ENCODE measurements around the gene RTEL1. TPM values are rescaled to one million over a fixed set of nuclear protein-coding genes. Genes with fewer than 3 reads are reported as not detected.
"Not testable (repeated sequence)": the region's sequence is repeated elsewhere in the genome, so short reads cannot be mapped to it uniquely, and the experiment has no call there.

Gene RTEL1
- total RNA-seq, 1 donor from 2014 or later: 8.2 TPM

- DNase-seq (ENCODE audit: low spot score in 2 of 2): peak; percentile 87 to 98
- no peak for FAIRE-seq
Observed at GRCh38 chr20:63626424-63627128, 31.5 kb upstream of the RTEL1 start, which contains the start of gene GMEB2. TSS of gene GMEB2 (minus strand) at chr20:63627101. CDS start at chr20:63619397, 7,704 bp downstream.

- FAIRE-seq (no peak), DNase-seq (ENCODE audit: low spot score in 2 of 2) (peak; percentile 97 to 99)
Observed at GRCh38 chr20:63627129-63627750, 30.9 kb upstream of the RTEL1 start.

DNA sequence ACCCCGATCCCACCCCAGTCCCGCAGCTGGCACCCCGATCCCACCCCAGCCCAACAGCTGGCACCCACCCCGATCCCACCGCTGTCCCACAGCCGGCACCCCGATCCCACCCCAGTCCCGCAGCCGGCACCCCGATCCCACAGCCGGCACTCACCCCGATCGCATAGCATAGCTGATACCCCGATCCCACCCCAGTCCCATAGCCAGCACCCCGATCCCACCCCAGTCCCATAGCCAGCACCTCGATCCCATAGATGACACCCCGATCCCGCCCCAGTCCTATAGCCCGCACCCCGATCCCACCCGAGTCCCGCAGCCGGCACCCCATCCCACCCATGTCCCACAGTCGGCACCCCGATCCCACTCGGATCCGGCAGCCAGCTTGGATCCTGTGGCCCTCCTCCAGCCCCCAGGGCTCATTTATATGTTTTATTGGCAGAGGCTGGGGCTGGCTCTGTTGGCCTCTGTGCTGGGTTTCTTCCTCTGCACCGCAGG lies 30.3 kb upstream of the RTEL1 start:
- DNase-seq (ENCODE audit: low spot score in 2 of 2): no peak
- no peak for FAIRE-seq

GRCh38 chr20:63628246-63628975 lies 29.7 kb upstream of the RTEL1 start:
- DNase-seq (ENCODE audit: low spot score in 2 of 2): no peak
- no peak for FAIRE-seq

- not testable (repeated sequence) for FAIRE-seq; DNase-seq (ENCODE audit: low spot score in 2 of 2)
Observed at GRCh38 chr20:63630956-63631355, 27.2 kb upstream of the RTEL1 start.

- FAIRE-seq; DNase-seq (ENCODE audit: low spot score in 2 of 2): not testable (repeated sequence)
Observed at GRCh38 chr20:63631426-63631825, 26.7 kb upstream of the RTEL1 start.

- DNase-seq (ENCODE audit: low spot score in 2 of 2) (no peak), FAIRE-seq (no peak)
Observed at GRCh38 chr20:63633732-63634131, 24.4 kb upstream of the RTEL1 start.

GRCh38 chr20:63635431-63636141 lies 22.5 kb upstream of the RTEL1 start:
- DNase-seq (ENCODE audit: low spot score in 2 of 2) (no peak), FAIRE-seq (no peak)

DNA sequence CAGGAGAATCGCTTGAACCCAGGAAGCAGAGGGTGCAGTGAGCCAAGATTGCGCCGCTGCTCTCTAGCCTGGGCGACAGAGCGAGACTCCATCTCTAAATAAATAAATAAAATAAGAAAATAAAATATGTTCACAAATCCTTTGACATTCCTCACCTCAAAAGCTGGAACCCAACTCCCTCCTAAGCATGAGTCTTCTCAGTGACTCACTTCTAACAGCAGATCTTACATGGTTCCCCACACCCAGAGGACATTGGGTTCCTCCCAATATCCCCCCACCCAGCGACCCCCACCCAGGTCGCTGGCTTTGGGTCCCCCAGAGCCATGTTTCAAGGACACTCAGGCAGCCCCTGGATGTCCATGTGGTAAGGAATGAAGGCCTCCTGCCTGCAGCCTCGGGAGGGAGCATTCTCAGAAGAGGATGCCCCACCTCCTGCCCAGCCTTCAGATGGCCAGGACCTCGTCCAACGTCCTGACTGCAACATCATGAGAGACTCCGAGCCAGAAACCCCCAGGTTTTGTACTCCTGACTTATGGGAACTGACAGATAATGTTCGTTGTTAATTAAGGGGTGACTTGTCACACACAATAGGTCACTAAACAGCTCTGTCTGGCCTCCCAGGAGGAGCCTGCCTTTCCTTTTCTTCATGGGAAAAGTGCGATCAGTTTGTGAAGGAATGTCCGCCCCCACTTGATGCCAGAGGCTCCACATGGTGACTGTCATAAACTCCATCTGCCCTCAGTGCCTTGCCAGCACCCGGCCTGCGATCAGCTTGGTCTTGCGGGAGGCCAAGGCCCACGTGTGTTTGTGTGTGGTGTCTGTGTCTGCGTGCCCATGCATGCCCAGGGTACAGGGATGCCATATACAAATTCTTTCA lies 21.1 kb upstream of the RTEL1 start:
- no peak for DNase-seq (ENCODE audit: low spot score in 2 of 2)
- FAIRE-seq: no peak

DNA sequence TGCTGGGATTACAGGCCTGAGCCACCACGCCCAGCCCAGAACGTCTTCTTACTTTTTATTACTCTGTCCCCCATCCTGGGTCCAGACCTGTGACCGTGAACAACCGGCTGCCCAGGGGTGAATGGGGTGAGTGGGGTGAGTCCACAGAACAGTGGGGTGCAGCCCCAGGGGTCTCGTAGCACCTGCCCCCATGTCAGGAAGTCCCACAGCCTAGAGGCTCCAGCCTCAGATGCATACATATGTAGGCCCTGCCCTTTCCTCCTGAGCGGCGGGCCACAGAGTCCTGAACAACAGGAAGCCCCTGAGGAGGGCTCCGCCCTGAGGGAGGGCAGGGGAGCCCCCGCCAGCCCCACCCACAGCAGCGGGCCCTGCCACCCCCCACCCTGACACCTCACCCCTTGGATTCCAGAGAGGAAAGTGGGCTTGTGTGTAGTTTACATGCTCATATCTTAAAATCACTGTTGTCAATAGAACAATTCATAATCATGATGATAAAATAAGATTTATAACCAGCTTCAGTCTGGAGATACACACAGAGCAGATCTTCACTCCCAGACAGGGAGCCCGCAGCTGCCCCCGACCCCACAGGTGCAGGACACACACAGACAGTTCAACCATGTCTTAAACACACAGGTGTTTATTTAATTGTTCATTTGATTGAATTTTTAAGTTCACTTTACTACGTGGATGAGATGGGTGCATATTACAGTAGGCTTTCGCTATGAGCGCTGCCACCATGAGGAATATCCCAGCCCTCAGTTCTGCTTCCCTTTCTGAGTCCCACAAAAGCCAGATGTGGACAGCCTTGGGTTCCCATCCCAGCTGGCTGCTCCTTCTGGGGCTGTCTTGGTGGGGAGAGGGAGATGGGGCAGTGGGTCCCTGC lies 18.8 kb upstream of the RTEL1 start:
- DNase-seq (ENCODE audit: low spot score in 2 of 2) (no peak), FAIRE-seq (no peak)

DNA sequence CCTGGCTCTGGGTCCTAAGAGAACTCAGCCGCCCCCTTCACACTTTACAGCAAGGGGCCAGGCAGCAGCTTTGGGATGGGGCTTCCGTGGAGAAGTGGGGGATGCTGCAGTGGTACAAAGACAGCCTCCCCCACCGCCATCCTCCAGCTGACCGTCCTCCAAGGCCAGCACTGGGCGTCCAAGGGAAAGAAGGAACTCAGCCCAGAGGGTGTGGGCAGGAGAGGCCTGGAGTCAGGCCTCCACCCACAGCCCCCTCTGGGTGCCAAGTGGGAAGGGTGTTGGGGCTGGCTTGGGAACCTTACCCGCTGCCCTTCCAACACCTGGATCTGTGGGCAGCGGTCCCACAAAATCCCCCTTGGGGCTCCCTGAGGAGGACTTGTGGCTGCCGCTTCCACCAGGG lies 18.0 kb upstream of the RTEL1 start:
- DNase-seq (ENCODE audit: low spot score in 2 of 2) (no peak), FAIRE-seq (no peak)

GRCh38 chr20:63640686-63641085 lies 17.4 kb upstream of the RTEL1 start:
- FAIRE-seq; DNase-seq (ENCODE audit: low spot score in 2 of 2): not testable (repeated sequence)

DNA sequence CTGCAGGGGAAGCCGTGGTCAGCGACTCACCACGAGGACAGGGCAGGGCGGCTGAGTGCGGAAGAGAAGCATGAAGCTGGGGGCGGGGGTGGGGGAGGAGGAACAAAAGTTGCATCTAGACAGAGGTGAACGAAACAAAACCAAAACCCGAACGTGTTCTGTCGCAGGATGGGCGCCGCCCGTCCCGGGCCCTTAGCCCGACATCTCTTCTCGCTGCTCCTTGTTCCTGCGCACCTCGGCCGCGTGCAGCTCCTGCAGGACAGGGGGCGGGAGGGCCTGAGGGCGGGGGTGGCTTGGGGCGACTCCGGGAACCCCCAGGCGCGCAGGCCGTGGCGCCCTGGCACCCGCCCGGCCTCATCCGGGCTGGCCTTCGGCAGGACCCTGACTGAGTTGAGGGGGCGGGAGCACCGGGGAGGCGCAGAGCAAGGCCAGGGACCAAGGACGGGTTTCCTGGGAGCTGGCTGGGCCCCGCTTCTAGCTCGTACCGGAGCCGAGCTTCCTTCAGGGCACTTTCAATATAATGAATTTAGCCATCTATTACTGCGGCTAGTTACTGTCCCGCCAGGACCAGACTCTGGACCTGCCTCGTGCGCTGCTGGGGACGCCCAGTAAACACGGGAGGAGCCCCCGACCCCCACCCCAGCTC lies 16.8 kb upstream of the RTEL1 start:
- DNase-seq (ENCODE audit: low spot score in 2 of 2): no peak
- no peak for FAIRE-seq

GRCh38 chr20:63641792-63642523 lies 16.2 kb upstream of the RTEL1 start:
- DNase-seq (ENCODE audit: low spot score in 2 of 2): peak; percentile 91 to 97
- no peak for FAIRE-seq

- no peak for DNase-seq (ENCODE audit: low spot score in 2 of 2)
- FAIRE-seq: no peak
Observed at GRCh38 chr20:63642527-63643247, 15.4 kb upstream of the RTEL1 start.

GRCh38 chr20:63643499-63643898 lies 14.6 kb upstream of the RTEL1 start:
- no peak for FAIRE-seq
- no peak for DNase-seq (ENCODE audit: low spot score in 2 of 2)

DNA sequence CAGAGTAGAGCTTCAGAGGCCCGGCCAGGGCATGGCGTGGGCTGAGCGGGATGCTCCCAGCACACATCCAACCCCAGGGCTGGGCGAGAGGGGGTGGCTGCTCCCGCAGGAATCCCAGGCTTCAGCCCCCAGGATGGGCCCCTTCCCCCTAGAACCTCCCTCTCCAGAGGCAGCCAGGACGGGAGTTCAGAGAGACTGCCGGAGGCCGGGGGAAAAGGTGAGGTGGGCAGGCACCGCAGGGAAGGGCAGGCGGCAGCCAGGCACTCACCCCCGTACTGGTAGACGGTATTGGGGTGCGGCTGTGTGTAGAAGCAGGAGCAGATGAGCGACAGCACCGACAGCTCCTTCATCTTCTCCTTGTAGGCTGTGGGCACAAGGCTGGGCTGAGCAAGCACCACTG lies 14.2 kb upstream of the RTEL1 start:
- no peak for DNase-seq (ENCODE audit: low spot score in 2 of 2)
- FAIRE-seq: no peak
